GM21576 (cell line): ENCODE data around the gene DYRK1B.

Source experiments
- ATAC-seq: cut with Tn5 transposase; IDR thresholded peaks from one replicate; pipeline ENCODE4 v1.9.1; 2021; ENCODE audit warnings: mild to moderate bottlenecking, moderate library complexity; ENCODE audit not compliant: unreplicated experiment

The DYRK1B gene

DNA sequence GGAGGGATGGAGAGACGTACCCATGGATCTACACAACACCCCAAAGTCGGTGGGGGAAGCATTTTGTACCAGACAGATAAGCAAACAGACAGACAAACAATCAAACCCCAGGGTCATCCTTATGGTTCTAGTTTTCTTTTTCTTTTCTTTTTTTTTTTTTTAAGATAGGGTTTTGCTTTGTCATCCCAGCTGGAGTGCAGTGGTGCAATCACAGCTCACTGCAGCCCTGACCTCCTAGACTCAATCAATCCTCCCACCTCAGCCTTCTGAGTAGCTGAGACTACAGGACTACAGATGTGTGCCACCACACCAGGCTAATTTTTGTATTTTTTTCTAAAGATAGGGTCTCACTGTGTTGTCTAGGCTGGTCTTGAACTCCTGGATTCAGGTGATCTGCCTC, 30.2 kb upstream of the DYRK1B start:
- ATAC-seq: no peak

DNA sequence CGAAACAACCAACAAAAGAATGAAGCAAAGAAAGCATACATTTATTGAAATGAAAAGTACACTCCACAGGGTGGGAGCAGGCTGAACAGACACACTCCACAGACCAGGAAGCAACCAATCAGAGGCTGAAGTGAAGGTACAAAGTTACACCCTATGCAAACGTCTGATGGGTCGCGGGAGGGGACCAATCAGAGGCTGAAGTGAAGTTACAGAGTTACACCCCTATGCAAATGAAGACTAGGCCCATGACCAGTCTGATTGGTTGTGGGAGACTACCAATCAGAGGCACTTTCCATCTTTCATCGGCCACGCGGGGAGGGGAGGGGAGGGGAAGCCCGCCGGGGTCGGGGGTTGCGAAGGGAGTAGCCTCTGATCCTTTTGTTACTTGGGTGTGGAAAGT, 24.6 kb upstream of the DYRK1B start:
- ATAC-seq: no peak

DNA sequence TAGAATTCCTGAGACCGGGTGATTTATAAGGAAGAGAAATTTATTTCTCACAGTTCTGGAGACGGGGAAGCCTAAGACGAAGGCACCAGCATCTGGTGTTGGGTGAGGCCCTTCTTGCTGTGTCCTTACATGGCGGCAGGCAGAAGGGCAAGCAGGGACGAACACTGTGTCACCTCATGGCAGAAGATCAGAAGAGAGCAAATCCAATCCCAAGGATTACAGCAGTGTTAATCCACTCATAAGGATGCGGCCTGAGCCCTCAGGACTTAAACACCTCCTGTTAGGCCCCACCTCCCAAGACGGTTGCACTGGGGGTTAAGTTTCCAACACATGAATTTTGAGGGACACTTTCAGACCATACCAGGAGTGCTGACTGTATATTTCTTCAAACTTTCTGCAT, 18.9 kb upstream of the DYRK1B start:
- no peak for ATAC-seq

DNA sequence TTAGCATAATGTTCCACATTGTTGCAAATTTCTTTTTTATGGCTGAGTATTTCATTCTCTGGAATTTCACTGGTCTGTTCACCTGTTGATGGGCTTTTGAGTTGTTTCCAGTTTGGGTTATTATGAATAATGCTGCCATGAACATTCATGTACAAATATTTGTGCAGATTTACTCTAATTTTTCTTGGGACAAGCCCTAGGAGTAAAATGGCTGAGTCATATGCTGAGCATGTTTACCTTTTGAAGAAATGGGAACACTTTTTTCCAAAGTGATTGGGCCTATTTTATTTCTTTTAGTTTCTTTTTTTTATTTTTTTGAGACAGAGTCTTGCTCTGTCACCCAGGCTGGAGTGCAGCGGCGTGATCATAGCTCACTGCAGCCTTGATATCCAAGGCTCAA, 16.9 kb upstream of the DYRK1B start:
- no peak for ATAC-seq

DNA sequence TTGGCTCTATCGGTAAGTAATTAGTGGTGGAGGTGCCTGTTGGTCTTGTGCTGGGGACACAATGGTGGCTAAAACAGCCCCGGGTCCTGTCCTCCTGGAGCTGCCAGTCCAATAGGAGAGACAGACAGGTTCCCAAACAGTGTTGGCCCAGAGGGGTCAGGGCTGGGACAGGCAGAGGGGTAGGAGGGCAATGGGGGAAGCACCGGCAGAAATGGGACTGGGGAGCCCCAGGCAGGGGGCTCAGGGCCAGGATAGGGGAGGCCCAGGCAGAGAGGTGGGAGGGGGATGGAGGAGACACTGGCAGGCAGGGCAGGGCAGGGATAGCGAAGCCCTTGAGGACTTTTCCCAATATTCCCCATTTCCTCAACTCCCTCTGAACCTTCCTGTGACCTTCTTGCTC, 14.4 kb upstream of the DYRK1B start:
- no peak for ATAC-seq

DNA sequence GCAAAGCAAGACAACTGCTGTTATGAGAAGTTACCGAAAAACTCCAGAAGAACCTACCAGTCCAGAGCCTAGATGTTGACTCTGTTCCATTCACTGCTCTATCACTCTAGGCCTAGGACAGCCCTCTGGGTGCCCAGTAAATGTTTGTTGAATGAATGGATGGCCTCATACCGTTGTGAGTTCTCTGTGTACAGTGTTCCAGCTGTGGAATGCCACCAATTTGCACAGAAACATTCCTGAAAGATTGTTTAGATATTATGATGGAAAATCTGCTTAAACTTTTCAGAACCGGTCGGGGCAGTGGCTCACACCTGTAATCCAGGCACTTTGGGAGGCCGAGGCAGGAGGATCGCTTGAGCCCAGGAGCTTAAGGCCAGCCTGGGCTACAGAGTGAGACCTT, 13.6 kb upstream of the DYRK1B start:
- no peak for ATAC-seq

DNA sequence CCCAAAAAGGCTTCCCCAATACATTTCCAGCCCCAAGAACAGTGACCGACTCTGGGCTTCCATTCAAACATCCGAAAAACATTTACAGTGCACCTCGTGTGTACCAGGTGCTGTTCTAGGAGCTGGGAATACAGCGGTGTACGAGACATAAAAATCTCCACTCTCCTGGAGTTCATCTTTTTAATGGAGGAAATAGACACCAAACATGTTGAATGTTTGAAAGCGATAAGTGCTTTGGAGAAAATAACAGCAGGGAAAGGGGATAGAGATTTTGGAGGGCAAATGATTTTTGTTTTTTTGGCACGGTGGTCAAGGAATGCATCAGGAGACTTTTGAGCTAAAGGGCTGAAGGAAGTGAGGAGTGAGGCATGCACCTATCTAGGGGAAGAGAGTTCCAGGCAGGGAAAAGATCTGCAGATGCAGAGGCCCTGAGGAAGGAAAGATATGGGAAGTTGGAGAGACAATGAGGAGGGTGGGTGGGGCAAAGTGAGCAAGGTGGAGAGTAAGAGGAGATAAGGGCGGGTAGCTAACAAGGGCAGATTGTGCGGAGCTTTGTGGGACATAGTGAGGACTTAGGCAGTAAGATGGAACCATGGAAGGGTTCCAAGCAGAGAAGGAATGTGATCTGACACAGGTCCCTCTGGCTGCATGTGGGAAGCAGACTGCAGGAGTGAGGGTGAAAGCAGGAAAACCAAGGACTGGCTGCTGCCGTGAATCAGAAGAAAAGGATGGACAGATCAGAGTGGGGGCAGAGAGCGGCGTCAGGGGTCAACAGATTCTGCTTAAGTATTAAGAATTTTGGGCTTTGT, 12.9 kb upstream of the DYRK1B start:
- ATAC-seq: no peak

DNA sequence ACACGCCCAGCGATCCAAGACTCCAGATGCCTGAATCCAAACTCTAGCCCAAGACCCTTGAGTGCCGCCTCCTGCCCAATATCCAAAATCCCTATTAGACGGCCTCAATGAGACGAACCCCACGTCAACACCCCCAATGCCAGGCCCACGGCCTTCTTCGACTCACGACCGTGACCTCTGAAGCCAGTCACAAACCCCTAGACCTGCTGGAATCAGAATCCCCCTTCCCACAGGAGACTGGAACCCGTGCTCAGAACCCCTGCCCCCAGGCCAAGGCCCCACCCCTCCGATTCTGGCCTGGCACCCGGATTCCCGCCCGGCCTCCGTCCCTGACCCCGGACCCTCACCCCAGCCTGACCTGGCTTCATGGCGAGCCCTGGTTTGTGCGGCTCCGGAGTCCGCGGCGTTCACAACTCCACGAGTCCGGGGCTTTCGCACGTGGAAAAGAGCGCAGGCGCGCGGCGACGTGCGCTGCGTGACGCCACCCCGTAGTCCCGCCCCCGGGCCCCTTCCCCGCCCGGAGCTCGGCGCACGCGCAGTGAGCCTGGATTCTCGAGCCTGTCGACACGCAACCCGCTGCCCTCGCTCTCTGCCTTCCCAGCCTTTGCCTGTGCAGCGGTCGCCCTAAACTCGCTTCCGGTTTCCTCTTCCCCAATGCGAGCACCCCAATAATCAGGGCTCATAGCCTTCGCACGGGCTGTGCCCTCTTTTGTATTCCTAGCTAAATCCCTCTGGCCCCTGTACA, 12.1 kb upstream of the DYRK1B start, which contains the start of gene FBL:
Gene FBL, minus strand, starts transcription at position 447 of the 745 bp plus-strand sequence. Its CDS starts 79 bp downstream, at position 368.
- ATAC-seq: peak; percentile 70

DNA sequence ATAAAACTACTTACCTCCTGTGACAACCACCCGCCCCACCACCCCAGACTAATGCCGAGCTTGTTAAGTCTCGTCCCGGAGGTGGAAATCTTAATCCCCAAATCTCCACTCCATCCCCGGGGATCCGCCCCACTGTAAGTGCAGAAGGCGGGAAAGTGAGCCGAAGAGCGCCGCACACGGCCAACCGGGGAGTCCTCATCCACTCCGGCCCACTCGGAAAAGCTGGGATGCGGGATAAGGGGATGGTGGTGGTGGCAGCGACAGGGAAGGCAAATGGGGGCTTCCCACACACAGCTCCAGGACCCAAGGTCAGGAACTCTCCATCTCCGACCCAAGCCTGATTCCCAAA, 11.6 kb upstream of the DYRK1B start:
- ATAC-seq: no peak

DNA sequence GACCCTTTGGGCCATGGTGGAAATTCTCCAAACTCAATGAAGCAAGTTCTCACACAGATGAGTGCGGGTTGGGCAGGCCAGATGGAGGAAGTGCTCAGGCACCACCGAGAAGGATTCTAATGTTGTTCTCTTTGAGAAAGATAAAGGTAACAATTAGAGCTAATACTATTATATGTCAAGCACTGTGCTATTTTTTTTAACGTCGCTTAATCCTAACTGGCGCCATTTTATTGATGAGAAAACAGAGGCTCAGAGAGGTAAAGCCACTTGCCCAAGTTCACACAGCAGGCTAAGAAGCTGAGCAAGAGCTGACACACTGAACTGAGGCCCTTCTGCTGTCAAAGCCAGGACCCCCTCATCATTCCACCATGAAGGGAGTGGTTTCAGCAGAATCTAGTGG, 11.2 kb upstream of the DYRK1B start:
- no peak for ATAC-seq

DNA sequence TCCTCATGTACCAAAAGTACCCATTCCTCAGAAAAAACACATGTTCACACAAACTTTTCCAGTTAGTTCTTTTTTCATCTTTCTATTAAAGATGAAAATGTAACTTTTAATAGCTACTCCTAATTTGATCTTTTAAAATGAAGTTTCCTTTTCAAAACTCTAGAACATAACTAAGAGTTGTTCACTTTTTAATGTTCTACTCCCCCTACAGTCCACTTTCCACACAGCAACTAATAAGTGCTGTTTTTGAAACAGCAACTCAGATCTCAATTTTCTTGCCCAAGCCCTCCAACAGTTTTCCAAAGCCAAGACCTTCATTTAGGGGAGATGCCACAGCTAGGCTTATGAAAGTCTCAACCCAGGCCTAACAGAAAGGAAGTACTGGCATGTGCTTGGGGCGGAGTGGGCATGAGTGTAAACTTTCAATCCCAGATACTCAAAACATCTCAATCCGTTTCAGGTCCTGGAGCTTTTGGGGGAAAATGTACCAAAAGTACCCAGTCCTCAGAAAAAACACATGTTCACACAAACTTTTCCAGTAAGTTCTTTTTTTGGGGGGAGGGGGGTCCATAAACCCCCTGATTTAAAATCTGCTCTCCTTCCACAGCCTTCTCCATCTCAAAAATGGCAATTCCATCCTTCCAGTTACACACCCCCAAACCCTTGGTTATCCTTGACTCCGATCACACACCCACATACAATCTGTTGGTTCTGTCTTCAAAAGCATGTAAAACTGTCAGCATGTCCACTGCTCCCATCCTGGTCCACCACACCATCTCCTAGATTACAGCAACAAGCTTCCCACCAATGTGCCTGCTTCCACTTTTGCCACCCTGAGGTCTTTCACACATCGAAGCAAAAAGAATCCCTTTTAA, 10.2 kb upstream of the DYRK1B start:
- ATAC-seq: no peak

DNA sequence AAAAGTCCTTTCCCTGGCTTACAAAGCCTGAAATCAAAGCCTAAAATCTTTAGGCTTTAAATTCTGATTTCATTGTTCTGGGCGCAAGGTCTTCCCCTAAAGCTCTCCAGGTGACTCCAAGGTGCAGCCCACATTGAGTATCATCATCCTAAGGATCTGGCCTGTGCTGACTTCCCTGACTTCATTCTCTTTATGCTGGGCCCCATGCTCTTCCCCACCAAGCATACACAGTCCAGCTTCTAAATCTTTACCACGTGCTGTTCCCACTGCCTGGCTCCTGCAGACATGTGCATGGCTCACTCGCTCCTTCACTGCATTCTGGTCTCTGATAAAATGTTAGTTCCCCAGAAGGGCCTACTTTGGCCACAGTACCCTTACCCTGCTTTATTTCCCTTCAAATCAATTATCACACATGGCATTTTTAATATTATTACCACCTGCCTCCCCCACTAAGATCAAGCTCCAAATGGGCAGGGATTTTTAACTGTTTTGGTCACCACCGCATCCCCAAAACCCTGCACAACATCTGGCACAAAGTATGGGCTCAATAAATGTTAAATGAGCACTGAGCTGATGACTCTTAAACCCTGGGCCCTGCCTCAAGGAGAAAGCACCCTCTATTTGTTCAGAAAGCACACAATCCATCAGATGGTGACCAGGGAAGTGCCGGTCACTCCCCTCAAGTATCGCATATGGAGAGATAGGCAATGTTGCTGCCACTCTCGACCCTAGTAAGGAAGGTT, 8.9 kb upstream of the DYRK1B start:
- no peak for ATAC-seq

DNA sequence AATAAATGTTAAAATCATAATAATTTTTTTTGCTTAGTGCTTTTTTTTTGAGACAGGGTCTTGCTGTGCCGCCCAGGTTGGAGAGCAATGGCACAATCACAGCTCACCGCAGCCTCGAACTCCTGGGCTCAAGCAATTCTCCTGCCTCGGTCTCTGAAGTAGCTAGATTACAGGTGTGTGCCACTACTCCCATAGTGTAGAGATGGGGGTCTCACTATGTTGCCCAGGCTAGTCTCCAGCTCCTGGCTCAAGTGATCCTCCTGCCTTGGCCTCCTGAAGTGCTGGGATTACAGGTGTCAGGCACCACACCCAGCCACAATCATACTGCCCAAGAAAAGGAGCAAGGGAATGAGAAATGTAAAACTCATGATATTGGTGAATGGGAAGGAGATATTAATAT, 7.1 kb upstream of the DYRK1B start:
- ATAC-seq: no peak

DNA sequence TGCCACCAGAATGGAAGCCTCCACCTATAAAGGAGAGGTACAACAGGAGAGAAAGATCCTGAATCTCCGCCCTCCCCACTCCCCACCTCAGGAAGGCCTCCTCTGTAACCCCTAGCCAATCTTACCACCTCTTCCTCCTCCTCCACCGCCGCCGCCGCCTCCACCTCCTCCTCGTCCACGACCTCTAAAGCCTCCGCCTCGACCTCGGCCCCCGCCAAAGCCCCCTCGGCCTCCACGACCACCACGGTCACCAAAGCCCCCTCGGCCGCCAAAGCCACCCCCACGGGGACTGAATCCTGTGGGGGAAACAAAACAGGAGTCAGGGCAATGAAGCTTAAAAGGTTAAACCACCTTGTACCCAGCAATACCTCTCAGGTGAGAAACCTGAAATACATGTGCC, 6.5 kb upstream of the DYRK1B start:
- no peak for ATAC-seq

DNA sequence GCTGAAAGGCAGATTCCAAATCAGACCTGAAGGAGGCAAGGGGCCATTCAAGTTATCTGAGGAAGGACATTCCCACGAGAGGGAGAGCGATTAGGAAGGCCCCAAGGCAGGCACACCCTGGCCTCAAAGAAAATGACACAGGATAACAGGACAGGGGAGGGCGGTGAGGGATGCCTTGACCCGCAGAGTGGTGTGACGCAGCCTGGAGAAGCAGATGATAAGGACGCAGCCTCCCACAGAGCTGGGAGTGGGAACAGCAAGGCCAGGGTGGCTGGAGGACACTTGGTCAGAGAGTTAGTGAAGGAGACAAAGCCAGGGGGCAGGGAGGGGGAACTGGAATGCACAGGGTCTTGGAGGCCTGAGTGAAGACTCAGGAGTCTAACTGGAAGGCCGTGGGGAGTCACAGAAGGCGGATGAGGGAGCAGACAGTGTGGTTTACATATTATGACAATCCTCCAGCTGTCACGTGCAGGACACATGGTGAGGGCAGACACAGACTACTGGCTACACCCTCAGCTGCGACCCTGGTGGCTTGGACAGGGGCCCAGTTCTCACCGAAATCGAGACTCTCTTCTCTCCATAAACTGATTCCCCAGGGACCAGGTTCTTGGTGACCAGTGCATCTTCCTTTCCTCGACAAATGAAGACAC, 5.8 kb upstream of the DYRK1B start:
- ATAC-seq: no peak

DNA sequence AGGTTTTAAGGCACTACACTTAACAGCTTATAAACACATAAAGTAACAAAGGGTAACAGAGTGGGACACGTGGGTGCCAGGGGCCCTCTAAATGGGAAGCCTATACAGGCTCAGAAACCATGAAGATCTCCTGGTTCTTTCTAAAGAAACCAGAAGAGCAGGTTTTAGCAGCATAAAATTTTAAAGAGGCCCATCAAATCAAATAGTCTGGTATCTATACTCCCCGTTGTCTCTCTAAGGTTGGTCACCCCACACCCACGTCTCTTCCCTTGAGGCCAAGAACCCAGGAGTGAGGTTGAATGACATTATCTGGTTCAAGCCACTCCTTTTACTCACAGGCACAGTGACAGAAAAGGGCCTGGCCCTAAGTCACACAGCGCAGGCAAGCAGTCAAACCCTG, 4.6 kb upstream of the DYRK1B start:
- ATAC-seq: no peak

DNA sequence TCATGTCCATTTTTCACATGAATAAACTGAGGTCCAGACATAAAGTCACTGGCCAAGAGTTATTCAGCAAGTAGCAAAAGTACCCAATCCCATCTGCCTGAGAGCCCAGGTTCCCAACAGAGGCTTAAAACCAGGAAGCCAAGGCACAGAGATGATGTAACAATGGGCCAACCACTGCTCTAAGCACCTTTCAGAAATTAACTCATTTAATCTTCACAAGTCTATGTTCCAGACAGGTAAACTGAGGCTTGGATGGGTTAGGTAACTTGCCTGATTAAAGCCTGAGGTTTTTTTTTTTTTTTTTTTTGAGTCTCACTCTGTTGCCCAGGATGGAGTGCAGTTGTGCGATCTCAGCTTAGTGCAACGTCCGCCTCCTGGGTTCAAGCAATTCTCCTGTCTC, 4.0 kb upstream of the DYRK1B start:
- no peak for ATAC-seq

DNA sequence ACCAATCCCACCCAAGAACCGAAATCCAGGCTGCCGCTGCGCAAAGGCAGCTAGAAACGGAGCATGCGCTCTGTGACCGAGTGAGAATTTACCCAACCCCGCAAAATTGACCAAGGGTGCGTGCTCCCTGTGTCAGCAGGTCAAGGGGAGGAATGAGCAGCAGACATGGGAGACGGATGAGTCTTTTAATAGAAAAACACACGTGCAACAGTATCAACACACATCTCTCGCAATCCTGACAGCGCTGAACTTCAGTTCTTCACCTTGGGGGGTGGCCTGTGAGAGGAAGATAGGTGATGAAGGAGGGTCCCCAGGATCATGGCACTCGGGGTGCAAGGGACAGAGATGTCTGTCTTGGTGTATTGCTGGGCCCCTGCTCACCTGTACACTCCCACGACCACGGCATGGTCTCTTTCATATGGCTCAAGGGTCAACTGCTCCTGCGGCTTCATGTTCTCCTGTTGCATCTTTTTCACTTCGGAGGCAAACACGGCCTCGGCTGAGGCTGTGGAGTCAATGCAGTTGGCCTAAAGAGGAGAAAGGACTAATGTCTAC, 402 bp upstream of the DYRK1B start:
- ATAC-seq: no peak

DNA sequence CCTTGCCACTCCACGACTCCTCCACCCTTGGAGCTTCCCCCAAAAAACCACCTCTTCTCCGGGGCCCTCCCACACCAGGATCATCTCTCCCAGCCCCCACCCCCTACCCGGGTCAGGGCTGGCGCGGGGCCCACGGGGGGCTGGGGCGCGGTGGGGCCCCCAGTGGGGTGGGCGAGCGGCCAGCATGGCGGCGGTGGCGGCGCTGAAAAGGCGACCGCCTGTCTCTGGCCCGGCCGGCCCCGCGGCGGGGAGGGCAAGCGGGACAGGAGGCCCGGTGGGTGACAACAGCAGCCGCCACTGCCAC, 850 bp downstream of the DYRK1B start:
- ATAC-seq: no peak
